NCI-H187 treated with DMSO at 0.1 percent for 48 hours (cell line): ENCODE measurements around the gene HS6ST1.
"Not testable (repeated sequence)": the region's sequence is repeated elsewhere in the genome, so short reads cannot be mapped to it uniquely, and the experiment has no call there.

Experiments used
- DNase-seq: peaks from one replicate; lab custom pipeline; 2025; lab: John Stamatoyannopoulos, UW

The HS6ST1 gene

GRCh38 chr2:128321784-128322714, 3.4 kb upstream of the HS6ST1 start:
- DNase-seq, result no peak

GRCh38 chr2:128320906-128321771, 2.5 kb upstream of the HS6ST1 start:
- no peak for DNase-seq

- no peak for DNase-seq
Observed at GRCh38 chr2:128320192-128320905, 1.7 kb upstream of the HS6ST1 start.

GRCh38 chr2:128319631-128320191, 1.0 kb upstream of the HS6ST1 start:
- no peak for DNase-seq

DNA sequence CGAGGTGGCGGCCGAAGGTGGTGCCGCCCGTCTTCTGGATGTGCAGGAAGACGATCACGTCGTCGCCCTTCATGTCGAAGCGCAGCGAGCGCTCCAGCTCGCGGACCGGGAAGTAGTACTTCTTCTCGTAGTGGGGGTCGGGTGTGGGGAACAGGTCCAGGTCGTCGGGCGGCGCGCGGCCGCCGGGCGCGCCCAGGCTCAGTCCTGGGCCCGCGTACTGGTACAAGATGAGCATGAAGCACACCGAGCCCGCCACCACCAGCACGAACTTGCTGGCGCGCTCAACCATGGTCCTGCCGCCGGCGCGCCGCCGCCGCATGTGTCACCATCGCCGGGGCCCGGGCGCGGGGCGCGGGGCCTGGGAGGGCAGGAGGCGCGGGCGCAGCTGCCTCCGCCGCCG, 423 bp downstream of the HS6ST1 start:
- not testable (repeated sequence) for DNase-seq

DNA sequence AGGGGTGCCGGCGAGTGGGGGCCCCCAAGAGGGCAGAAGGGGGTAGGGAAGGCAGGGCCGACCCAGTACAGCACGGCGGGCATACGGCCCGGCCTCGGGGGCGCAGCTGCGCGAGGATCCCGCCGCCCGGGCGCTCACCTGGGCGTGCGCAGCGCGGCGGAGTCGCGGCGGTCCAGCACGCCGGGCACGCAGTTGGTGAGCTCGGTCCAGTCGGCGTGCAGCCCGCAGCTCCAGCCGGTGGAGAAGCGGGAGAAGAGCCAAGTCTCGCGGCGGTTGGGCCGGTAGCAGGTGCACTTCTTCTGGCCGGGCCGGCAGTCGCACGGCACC, 806 bp downstream of the HS6ST1 start:
- not testable (repeated sequence) for DNase-seq

- no peak for DNase-seq
Observed at GRCh38 chr2:128317181-128317898, 1.3 kb downstream of the HS6ST1 start.

DNA sequence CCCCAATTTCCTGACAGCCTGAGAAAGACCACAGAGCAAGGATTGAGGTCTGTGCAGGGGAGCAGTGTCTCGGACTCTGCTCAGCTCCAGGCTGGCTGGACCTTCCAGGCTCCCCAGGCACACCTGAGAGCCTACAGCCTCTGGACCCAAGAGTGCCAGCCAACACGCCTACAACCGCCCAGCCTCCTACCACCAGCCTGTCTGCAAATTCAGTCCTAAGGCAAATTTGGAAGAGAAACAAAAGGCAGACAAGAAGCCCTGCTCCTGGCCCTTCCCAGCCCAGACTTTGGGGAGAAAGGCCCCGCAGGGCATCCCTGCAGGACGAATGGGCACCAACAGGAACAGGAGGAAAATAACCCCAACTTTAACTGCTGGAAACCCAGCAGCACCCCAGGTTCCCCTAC, 1.9 kb downstream of the HS6ST1 start:
- DNase-seq, result no peak

GRCh38 chr2:128315829-128316776, 2.6 kb downstream of the HS6ST1 start:
- DNase-seq, result no peak

DNA sequence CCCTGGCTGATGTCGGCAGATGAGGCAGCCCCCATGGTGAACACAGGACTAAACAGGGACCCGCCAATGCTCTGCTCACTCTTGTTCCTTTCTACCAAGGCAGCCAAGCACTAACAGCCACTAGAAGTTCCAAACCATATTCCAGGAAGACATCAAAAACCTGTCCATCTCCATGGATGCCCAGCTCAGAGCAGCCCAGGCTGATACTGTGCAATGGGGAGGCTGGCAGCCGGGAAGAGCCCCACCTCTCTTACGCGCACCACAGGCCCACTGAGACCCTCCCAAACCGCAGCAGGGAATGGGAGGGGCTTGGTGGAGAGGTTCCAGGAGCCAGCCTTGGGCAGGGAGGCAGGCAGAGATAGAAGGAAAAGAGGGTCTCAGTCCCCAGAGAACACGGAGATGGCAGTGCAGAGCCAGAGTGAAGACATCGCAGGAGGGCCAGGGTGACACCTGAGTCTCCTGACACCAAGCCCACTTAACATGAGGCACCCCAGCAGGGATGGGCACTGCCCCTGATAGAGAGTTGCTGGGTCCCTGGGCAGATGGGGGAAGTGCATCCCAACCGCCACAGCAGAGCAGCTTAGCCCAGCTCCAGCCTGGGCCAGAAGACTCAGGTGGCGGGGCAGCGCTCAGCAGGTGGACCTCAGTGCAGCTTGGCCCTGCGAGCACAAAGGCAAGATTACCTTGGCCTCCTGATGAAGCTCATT, 3.4 kb downstream of the HS6ST1 start:
- no peak for DNase-seq

- DNase-seq, result no peak
Observed at GRCh38 chr2:128314348-128315121, 4.1 kb downstream of the HS6ST1 start.

GRCh38 chr2:128313931-128314347, 4.7 kb downstream of the HS6ST1 start:
- no peak for DNase-seq

DNA sequence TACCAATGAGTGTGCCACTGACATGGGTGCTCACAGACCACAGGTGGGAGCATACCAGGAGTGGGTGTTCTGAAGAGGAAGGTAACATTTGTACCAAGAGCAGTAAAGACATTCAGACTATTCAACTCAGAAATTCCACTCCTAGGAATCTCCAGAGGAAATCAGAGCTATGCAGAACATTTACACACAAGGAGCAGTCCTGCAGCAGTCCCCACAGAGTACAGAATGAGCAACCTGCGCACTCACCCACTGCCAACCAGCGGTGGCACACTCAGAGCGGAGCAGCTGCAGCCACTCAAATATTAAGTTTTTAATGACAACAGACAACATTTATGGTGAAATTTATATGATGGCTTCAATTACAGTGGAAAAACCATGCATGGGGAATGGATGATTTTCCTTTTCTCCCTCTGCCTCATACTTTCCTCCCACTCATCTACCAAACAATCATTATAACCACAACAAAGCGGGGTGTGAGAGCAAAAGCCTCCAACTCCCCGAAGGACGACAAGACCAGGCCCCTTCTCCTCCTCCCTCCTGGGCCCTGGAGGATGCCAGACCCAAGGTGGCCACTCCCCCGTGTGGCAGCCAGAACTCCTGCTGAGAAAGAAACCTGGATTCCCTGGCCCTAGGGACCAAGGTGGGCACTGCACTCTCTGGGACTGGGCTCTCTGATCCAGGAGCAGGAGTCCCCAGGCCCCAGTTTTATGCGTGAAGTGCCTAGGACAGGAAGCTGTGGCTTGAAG, 5.4 kb downstream of the HS6ST1 start:
- DNase-seq, result no peak

GRCh38 chr2:128312411-128312810, 6.3 kb downstream of the HS6ST1 start:
- DNase-seq, result no peak

DNA sequence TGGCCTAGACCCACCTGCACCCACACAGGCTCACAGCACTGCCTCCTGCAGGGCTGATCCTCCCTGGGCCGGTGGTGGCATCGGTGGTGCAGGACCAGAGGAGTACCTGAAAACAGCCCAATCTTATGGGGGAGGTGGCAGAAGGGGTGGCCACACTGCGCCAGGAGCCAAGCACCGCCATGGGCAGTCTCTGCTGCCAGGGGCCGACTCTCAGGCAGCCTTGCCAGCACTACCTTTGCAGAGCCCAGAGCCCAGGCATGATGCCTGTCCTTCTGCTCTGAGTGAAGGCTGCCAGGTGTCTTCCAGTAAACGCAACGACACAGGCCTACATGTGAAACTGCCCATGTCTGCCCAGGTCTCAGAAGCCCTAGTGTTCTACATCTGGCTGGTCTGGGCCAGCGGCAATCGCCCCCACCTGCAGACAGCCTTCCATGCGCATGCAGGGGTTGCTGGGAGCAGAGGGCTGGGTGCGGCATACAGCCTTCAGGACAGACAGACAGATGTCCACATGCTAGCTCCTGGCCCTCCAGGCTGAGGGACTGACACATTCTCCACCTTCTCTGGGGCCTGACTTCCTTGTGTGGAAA, 6.8 kb downstream of the HS6ST1 start:
- DNase-seq, result no peak

DNA sequence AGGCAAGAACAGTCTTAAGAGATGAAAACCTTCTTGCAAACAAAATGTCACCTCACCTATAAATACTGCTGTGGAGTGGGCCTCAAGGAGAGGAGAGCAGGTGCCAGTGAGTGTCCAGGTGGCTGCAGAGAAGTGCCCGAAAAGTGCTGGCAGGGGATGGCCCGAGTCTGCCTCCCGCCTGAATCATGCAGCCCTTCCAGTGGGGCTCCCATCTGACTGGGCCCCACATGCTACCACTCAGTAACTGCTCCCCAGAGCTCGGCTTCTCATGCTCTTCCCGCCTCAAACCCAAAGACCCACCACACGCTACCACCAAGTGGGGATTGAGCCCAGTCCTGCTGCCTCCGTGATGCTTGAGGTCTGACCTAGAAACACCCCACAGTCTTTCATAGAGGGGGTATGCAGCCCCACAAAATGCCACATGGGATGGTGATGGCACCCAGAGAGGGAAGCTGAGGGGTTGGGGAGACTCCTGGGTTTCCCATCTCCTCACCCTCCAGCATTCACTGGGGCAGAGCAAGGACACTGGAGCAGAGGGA, 7.4 kb downstream of the HS6ST1 start:
- no peak for DNase-seq

DNA sequence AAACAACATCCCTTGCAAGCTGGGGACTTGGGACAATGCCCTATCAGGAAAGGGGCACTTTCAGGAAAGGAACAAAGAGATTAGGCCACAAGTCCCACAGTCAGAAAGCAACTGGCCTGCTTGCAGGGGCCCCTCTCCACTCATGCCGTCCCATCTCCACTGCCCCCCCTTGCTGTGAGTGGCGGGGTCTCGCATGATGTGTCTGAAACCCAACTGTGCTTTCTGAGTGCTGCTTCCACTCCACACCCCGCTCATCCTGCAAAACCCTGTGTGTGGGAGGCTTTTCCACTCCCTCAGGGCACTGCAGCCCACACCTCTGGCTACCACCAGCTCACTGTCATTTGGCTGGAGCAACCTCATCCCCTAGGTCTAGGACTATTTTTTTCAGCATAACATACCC, 7.9 kb downstream of the HS6ST1 start:
- no peak for DNase-seq
